ENCODE data around the gene CROCC2.

Gene CROCC2

DNA sequence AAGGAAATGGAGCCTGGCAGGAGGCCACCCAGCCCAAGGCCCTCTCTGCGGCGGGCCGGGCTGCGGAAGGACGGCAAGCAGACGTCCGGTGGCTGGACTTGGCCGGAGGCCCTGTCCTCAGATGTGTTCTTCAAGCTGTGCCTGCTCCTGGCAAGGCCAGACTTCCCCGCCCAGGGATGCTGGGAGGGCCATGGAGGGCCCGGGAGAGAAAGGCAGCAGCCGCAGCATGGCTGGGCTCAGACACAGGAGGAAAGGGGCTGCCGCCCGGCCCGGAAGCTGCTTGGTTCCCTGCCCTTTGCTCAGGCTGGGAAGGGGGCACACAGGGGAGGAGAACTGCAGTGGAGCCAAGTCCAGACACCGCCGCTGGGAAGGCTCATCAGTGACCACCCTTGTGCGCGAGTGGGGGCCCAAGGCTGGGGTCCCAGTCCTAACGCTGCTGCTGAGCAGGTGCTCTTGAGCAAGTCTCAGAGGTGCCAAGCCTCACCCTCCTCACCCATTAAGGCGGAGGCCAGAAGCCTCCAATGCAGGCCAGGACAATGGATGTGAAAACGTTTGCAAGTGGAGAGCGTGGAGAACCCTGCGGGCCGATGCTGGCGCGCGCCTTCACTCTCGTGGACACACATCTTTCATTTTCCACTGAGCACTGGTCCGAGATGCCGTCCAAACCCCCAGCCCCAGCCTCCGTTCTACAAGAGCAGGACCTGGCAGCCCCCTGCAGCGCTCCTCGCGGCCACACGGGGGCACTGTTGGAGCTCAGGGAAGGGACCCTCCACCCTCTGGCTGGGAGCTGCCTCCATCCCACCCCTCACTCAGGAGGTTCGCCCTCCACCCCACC, 7.9 kb downstream of the CROCC2 start:
- peak; percentile 51 for DNase-seq (ENCODE audit: low spot score)

DNA sequence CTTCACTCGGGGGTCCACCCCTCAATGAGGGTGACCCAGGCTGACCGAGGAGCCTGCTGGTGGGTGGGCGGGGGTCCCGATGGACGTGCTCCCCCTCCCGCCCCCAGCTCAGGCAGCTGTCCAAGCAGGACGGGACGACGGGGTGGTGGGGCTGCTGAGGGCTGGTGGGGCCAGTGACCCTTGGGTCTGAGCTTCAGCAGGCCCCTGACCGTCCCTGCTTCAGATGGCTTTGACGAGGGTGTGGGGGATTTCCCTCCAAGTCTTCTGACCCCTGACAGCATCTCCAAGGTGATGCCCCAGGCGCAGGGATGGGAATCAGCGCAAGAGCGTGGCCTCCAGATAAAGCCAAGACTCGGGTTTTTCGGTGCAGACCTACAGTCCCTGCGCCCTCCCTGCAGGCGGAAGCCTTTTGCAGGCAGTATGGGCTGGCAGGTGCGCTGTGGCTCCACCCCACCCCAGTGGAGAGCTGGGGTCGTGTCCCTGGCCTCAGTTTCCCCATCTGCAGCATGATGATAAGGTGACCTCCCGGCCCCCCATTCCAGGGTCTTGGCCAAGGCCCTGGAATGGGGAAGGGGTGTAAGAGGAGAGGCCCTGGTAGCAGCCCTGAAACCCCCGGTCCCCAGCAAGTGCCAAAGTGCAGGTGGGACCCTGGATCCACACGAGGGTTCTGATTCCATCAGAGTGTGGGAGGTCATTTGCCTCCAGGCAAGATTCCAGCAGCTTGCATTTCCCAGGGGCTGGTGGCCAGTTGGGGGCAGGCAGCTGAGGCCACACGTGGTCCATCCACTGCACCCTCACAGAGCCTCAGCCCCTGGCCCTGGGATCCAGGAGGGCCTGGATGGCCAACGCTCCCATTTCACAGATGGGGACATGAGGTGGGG, 8.7 kb downstream of the CROCC2 start:
- POLR2A ChIA-PET (ENCODE audit: low non-redundant PET) = no interaction called here
- TF ChIP-seq, protein P1, sequence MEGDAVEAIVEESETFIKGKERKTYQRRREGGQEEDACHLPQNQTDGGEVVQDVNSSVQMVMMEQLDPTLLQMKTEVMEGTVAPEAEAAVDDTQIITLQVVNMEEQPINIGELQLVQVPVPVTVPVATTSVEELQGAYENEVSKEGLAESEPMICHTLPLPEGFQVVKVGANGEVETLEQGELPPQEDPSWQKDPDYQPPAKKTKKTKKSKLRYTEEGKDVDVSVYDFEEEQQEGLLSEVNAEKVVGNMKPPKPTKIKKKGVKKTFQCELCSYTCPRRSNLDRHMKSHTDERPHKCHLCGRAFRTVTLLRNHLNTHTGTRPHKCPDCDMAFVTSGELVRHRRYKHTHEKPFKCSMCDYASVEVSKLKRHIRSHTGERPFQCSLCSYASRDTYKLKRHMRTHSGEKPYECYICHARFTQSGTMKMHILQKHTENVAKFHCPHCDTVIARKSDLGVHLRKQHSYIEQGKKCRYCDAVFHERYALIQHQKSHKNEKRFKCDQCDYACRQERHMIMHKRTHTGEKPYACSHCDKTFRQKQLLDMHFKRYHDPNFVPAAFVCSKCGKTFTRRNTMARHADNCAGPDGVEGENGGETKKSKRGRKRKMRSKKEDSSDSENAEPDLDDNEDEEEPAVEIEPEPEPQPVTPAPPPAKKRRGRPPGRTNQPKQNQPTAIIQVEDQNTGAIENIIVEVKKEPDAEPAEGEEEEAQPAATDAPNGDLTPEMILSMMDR (conservative IDR thresholded peaks at IDR 0.05; ENCODE audit: low read depth) = peak; percentile 56
- CTCF ChIA-PET = interaction anchor here (0.6 to 3.0 kb wide), 11 partner anchors 11 to 304 kb away, joined by 3 to 14 read pairs (median 4); partner anchors contain the start of gene MAB21L4
- DNase-seq (ENCODE audit: low spot score) = no peak
- no peak overlapping the region for H3K27ac ChIP-seq

More for the DNA sequence above, 7.9 kb downstream of the CROCC2 start:
- ChIA-PET CTCF (interaction anchor here (0.6 to 3.0 kb wide), 14 partner anchors 12 to 305 kb away, joined by 3 to 14 read pairs (median 4); partner anchors contain the start of gene MAB21L4), POLR2A (ENCODE audit: low non-redundant PET) (interaction anchor here (0.6 kb wide), 1 partner anchor 305 kb away, joined by 3 read pairs; no protein-coding TSS in a partner anchor)
- TF ChIP-seq, protein P1 (conservative IDR thresholded peaks at IDR 0.05; ENCODE audit: low read depth) = peak; percentile 91
- H3K27ac ChIP-seq = peak overlapping the region; percentile 52

DNA sequence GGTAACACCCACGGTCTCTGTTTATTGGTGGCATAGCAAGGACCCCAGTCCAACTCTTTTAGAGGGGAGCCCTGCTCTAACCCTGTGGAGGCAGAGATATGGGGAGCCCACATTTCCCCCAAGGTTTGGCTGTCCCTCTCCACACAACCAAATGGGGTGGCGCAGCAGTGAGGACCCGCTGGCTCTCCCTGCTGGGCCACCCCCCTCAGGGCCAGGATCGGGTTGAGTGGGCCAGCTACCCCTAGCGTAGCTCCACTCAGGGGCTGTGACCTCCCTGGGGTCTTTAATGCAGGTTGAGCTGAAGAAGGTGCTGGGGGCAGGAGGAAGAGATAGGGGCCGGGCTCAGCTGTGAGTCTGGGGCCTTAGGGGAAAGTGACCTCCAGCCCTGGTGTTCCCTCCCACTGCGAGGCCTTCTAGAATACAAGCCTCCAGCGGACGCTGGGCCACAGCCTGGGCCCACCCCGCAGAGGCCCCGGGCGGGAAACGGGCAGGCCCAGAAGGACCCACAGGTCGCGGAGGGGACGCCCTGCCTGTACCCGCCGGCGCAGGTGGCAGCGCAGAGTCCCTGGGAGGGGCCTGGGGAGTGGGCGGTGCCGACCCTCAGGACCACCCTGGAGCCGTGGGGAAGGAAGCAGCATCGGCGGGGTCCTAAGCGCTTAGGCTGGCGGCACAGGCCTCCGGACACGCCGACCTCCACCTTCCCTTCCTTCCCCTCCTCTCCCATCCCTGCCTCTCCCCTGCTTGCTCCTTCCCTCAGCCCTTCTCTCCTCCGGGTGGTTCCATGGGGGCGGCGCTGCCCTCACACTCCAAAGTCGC, 9.6 kb downstream of the CROCC2 start:
- TF ChIP-seq, protein P1 (conservative IDR thresholded peaks at IDR 0.05; ENCODE audit: low read depth) = no peak
- no peak for DNase-seq (ENCODE audit: low spot score)
- no peak overlapping the region; the same call in 1 of the 2 replicates for H3K27ac ChIP-seq
- ChIA-PET POLR2A (ENCODE audit: low non-redundant PET) (no interaction called here), CTCF (interaction anchor here (1.2 kb wide), 1 partner anchor 57 kb away, joined by 4 read pairs; no protein-coding TSS in a partner anchor)

DNA sequence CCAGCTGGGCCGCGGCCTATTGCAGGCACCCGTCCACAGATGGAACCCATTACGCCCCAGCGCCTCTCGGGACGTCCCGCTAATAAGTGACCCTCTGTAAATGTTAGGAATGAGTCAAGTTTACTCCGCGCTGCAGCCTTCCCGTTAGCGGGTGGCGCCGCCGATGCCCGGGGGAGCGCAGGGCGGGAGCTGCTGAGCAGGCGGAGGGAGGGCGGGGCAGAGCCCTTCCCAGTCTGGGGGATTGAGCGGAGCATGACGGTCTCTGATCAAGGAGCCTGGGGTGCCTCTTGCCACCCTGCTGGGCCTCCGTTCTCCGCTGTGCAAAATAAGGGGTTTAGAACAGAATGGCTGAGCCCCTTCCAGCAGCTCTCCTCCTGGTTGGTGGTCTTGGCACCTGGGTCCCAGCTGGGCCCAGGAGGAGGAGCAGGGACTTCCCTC, 10.5 kb downstream of the CROCC2 start:
- TF ChIP-seq, protein P1 (conservative IDR thresholded peaks at IDR 0.05; ENCODE audit: low read depth) = no peak
- POLR2A ChIA-PET (ENCODE audit: low non-redundant PET) = no interaction called here
- CTCF ChIA-PET = no interaction called here
- H3K27ac ChIP-seq = peak overlapping the region; percentile 56
- DNase-seq (ENCODE audit: low spot score) = peak; percentile 42

DNA sequence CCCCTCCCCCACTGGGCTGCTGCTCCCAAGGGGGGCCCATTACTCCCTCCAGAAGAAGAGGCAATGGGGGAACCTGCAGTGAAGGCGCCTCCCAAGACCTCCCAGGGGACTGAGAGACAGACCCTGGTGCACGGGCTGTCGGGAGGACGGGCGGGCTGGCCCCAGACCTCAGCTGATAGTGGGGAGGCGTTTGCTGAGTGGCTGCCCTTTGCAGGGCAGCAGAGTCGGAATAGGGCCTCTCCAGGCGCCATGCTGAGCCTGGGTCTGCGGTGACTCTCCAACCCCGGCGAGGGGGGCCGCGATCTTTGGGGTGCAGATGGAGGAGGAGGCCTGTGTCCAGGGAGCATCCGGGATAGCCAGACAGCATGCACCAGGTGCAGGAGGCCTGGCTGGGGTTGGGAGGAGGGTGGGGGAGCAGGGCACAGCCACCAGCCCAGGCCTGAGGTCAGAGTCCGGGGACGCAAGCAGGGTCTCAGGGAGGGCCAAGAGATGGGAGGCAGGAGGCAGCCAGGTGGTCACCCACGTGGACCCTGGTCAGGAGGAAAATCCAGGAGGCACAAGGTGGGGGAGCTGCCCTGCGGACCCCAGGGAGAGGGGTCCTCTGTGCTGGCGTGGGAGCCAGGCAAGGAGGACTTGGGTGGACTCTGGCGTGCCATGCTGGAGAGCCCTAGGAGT, 11.0 kb downstream of the CROCC2 start:
- ChIA-PET POLR2A (ENCODE audit: low non-redundant PET) (no interaction called here), CTCF (no interaction called here)
- TF ChIP-seq, protein P1 (conservative IDR thresholded peaks at IDR 0.05; ENCODE audit: low read depth) = no peak
- H3K27ac ChIP-seq = peak overlapping the region; percentile 56
- no peak for DNase-seq (ENCODE audit: low spot score)

Measured in RWPE1 (cell line).